ENCODE data around the gene DHX34. TPM values are rescaled to one million over a fixed set of nuclear protein-coding genes. Genes with fewer than 3 reads are reported as not detected.
"Not testable (repeated sequence)": the region's sequence is repeated elsewhere in the genome, so short reads cannot be mapped to it uniquely, and the experiment has no call there.

Gene DHX34
- total and polyA plus RNA-seq, 7 donors: 7.5 to 30.6 (median 10.0) TPM

DNA sequence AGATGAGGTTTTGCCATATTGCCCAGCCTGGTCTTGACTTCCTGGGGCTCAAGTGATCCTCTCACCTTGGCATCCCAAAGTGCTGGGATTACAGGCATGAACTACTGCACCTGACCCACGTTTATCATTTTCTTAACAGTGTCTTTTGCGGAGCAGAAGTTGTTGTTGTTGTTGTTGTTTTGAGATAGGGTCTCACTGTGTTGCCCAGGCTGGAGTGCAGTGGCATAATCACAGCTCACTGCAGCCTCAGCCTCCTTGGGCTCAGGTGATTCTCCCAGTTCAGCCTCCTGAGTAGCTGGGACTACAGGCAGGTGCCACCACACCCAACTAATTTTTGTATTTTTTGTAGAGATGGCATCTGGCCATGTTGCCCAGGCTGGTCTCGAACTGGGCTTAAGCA is 38.5 kb downstream of the DHX34 start:
- H3K9me3 ChIP-seq; H3K4me3 ChIP-seq; H3K4me1 ChIP-seq; ATAC-seq; H3K36me3 ChIP-seq (ENCODE audit: insufficient read depth in 1 of 2, low read depth in 1 of 2); DNase-seq; H3K27me3 ChIP-seq (ENCODE audit: insufficient read depth in 3 of 3, low read length in 2 of 3); H3K27ac ChIP-seq: not testable (repeated sequence)
- 79 to 81% (median 79%) methylated on average over 3 of the region's 3 CpGs for WGBS, 3 donors
- intact Hi-C loops (cut with DNase I): loop anchor here in 1 of 2 donors (10.0 kb wide), 1 partner anchor 83 kb away; the partner anchor contains the start of gene C5AR1

GRCh38 chr19:47388721-47389120 is 39.6 kb downstream of the DHX34 start:
- not testable (repeated sequence) for H3K27ac ChIP-seq; H3K27me3 ChIP-seq (ENCODE audit: insufficient read depth in 3 of 3, low read length in 2 of 3); H3K4me3 ChIP-seq; H3K4me1 ChIP-seq; ATAC-seq; H3K9me3 ChIP-seq; H3K36me3 ChIP-seq (ENCODE audit: insufficient read depth in 1 of 2, low read depth in 1 of 2)
- WGBS, 3 donors: 84 to 90% (median 86%) methylated on average over 5 of the region's 5 CpGs
- intact Hi-C loops (cut with DNase I): loop anchor here in 1 of 2 donors (10.0 kb wide), 1 partner anchor 84 kb away; the partner anchor contains the start of gene C5AR1
- peak in 1 of 2 donors; percentile 12 for DNase-seq

GRCh38 chr19:47389150-47389556 is 40.0 kb downstream of the DHX34 start:
- peaks cover 0 to 4% (median 4%) of the 10 kb centered on the region in 3 donors for H3K27me3 ChIP-seq (ENCODE audit: insufficient read depth in 3 of 3, low read length in 2 of 3)
- WGBS, 3 donors: 69 to 78% (median 73%) methylated on average over 9 of the region's 9 CpGs
- TF ChIP-seq, protein P1, sequence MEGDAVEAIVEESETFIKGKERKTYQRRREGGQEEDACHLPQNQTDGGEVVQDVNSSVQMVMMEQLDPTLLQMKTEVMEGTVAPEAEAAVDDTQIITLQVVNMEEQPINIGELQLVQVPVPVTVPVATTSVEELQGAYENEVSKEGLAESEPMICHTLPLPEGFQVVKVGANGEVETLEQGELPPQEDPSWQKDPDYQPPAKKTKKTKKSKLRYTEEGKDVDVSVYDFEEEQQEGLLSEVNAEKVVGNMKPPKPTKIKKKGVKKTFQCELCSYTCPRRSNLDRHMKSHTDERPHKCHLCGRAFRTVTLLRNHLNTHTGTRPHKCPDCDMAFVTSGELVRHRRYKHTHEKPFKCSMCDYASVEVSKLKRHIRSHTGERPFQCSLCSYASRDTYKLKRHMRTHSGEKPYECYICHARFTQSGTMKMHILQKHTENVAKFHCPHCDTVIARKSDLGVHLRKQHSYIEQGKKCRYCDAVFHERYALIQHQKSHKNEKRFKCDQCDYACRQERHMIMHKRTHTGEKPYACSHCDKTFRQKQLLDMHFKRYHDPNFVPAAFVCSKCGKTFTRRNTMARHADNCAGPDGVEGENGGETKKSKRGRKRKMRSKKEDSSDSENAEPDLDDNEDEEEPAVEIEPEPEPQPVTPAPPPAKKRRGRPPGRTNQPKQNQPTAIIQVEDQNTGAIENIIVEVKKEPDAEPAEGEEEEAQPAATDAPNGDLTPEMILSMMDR (IDR thresholded peaks at IDR 0.05): no peak
- no peak overlapping the region for H3K27ac ChIP-seq
- intact Hi-C loops (cut with DNase I): loop anchor here in 1 of 2 donors (10.0 kb wide), 1 partner anchor 84 kb away; the partner anchor contains the start of gene C5AR1
- H3K36me3 ChIP-seq (ENCODE audit: insufficient read depth in 1 of 2, low read depth in 1 of 2): no peaks in the 10 kb centered on the region
- no peak for DNase-seq
- no peaks in the 10 kb centered on the region for H3K9me3 ChIP-seq
- H3K4me1 ChIP-seq: no peaks in the 10 kb centered on the region
- H3K4me3 ChIP-seq: no peak overlapping the region
- ATAC-seq: no peak

DNA sequence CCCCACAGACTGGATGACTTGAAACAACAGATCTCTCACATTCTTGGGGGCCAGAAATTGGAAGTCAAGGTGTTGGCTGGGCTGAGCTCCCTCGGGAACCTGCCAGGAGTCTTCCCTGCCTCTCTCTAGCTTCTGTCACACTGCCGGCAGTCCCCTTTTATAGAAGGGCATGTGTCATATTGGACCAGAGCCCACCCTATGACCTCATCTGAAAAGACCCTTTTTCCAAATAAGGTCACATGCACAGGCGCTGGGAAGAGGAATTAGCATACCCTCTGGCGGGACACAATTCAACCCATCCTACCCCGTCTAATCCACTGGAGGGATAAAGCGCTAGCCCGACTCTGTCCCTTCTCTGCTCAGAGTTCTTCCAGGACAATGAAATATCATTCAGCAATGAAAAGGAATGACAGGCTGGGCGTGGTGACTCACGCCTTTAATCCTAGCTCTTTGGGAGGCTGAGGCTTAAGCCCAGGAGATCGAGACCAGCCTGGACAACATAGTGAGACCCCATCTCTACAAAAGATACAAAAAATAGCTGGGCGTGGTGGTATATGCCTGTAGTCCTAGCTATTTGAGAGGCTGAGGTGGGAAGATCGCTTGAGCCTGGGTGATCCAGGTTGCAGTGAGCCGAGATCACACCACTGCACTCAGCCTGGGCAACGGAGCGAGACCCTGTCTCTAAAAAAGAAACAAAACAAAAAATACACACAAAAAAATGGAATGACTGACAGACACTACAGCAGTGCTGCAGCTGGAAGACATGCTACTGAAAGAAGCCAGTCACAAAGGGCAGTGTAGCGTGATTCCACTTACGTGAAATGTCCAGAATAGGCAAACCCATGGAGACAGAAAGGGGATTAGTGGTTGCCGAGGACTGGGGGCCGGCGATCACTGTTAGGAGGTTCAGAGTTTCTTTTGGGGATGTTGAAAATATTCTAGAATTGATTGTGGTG is 41.7 kb downstream of the DHX34 start:
- no peaks in the 10 kb centered on the region for H3K9me3 ChIP-seq
- ATAC-seq (peak in 2 of 4 donors; percentile 22 to 30), DNase-seq (peak in 1 of 2 donors; percentile 15)
- H3K36me3 ChIP-seq (ENCODE audit: insufficient read depth in 1 of 2, low read depth in 1 of 2): no peaks in the 10 kb centered on the region
- H3K27me3 ChIP-seq (ENCODE audit: insufficient read depth in 3 of 3, low read length in 2 of 3): peaks cover 0 to 4% (median 2%) of the 10 kb centered on the region in 3 donors
- intact Hi-C loops (cut with DNase I): loop anchor here in 1 of 2 donors (2.0 kb wide), 1 partner anchor 94 kb away; no protein-coding TSS in a partner anchor
- no peaks in the 10 kb centered on the region for H3K4me1 ChIP-seq
- TF ChIP-seq, protein P1 (IDR thresholded peaks at IDR 0.05): no peak
- no peak overlapping the region for H3K4me3 ChIP-seq
- 58 to 65% (median 61%) methylated on average over 20 of the region's 20 CpGs for WGBS, 3 donors
- no peak overlapping the region for H3K27ac ChIP-seq

DNA sequence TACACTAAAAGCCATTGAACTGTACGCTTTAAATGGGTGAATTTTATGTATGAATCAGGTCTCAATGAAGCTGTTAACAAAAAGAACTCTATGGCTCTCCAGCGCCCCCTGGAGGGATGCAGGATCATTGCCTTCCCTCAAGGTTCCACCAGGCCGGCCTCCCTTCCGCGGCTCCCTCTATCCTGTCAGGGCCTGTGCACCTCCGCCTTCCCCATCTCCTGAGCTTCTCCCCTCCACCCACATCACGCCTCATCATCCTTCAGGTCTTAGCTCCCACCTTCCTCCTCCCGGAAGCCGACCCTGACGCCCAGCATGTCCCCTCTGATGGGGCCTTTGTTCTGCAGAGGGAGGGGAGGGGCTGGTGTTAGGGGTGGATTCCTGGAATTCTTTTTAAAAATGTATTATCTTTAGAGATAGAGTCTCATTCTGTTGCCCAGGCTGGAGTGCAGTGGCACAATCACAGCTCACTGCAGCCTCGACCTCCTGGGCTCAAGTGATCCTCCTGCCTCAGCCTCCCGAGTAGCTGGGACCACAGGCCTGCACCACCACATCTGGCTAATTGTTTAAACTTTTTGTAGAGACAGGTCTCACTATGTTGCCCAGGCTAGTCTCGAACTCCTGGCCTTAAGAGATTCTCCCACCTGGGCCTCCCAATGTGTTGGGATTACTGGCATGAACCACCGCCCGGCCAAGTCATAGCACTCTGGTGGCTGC is 42.6 kb downstream of the DHX34 start:
- TF ChIP-seq, protein P1 (IDR thresholded peaks at IDR 0.05): peak; percentile 82
- Histone ChIP-seq H3K27me3 (ENCODE audit: insufficient read depth in 3 of 3, low read length in 2 of 3) (peaks cover 0 to 4% (median 1%) of the 10 kb centered on the region in 3 donors), H3K4me3 (no peak overlapping the region), H3K27ac (no peak overlapping the region), H3K36me3 (ENCODE audit: insufficient read depth in 1 of 2, low read depth in 1 of 2) (no peaks in the 10 kb centered on the region), H3K4me1 (no peaks in the 10 kb centered on the region), H3K9me3 (no peaks in the 10 kb centered on the region)
- intact Hi-C loops (cut with DNase I): loop anchor here in 1 of 2 donors (2.0 kb wide), 1 partner anchor 95 kb away; no protein-coding TSS in a partner anchor
- peak; percentile 73 to 81 for DNase-seq
- WGBS, 3 donors: 32 to 38% (median 34%) methylated on average over 13 to 15 of the region's 15 CpGs
- ATAC-seq: peak; percentile 67 to 71 (median 68)
